Measurements from ENCODE around the gene SLC15A4. TPM values are rescaled to one million over a fixed set of nuclear protein-coding genes. Genes with fewer than 3 reads are reported as not detected.
A peak's percentile ranks its signal among the peaks of the same experiment; 100 is the strongest.

Gene SLC15A4
- total RNA-seq, 4 donors from 2014 or later = 41.3 to 55.1 (median 43.6) TPM

- intact Hi-C loops (cut with DNase I; ENCODE audit: low total_unique reads) = no loop called here
- TF ChIP-seq CTCF (IDR thresholded peaks at IDR 0.05) (no peak), POLR2A (IDR thresholded peaks at IDR 0.05) (no peak)
- WGBS, 2 donors = 78 to 80% methylated on average over 10 of the region's 10 CpGs
- no peak overlapping the region for H3K4me3 ChIP-seq (ENCODE audit: low read depth, poor library complexity, severe bottlenecking)
- DNase-seq (ENCODE audit: low spot score in 2 of 2) = no peak
Observed at GRCh38 chr12:128813883-128814282, 9.9 kb downstream of the SLC15A4 start.

GRCh38 chr12:128813392-128813791, 10.4 kb downstream of the SLC15A4 start:
- DNase-seq (ENCODE audit: low spot score in 2 of 2) = no peak
- intact Hi-C loops (cut with DNase I; ENCODE audit: low total_unique reads) = no loop called here
- 68% methylated on average over 10 of the region's 10 CpGs for WGBS, 2 donors
- TF ChIP-seq POLR2A (IDR thresholded peaks at IDR 0.05) (no peak), CTCF (IDR thresholded peaks at IDR 0.05) (no peak)
- no peak overlapping the region for H3K4me3 ChIP-seq (ENCODE audit: low read depth, poor library complexity, severe bottlenecking)

GRCh38 chr12:128811806-128812205, 12.0 kb downstream of the SLC15A4 start:
- 86 to 94% methylated on average over 9 of the region's 9 CpGs for WGBS, 2 donors
- intact Hi-C loops (cut with DNase I; ENCODE audit: low total_unique reads) = no loop called here
- TF ChIP-seq CTCF (IDR thresholded peaks at IDR 0.05) (no peak), POLR2A (IDR thresholded peaks at IDR 0.05) (no peak)
- DNase-seq (ENCODE audit: low spot score in 2 of 2) = no peak
- H3K4me3 ChIP-seq (ENCODE audit: low read depth, poor library complexity, severe bottlenecking) = no peak overlapping the region

GRCh38 chr12:128810182-128811127, 13.3 kb downstream of the SLC15A4 start:
- 34 to 49% methylated on average over 14 of the region's 14 CpGs for WGBS, 2 donors
- peak in 1 of 2 donors; percentile 61 for DNase-seq (ENCODE audit: low spot score in 2 of 2)
- TF ChIP-seq CTCF (IDR thresholded peaks at IDR 0.05) (no peak), POLR2A (IDR thresholded peaks at IDR 0.05) (no peak)
- no peak overlapping the region for H3K4me3 ChIP-seq (ENCODE audit: low read depth, poor library complexity, severe bottlenecking)
- intact Hi-C loops (cut with DNase I; ENCODE audit: low total_unique reads) = no loop called here

- 86 to 94% methylated on average over 12 of the region's 12 CpGs for WGBS, 2 donors
Observed at GRCh38 chr12:128808651-128809050, 15.1 kb downstream of the SLC15A4 start.

More at GRCh38 chr12:128808651-128809050, 15.1 kb downstream of the SLC15A4 start:
- intact Hi-C loops (cut with DNase I; ENCODE audit: low total_unique reads) = no loop called here
- no peak for DNase-seq (ENCODE audit: low spot score in 2 of 2)
- no peak overlapping the region for H3K4me3 ChIP-seq (ENCODE audit: low read depth, poor library complexity, severe bottlenecking)
- TF ChIP-seq POLR2A (IDR thresholded peaks at IDR 0.05) (no peak), CTCF (IDR thresholded peaks at IDR 0.05) (no peak)
